Superior temporal gyrus (tissue), 1 donor: ENCODE data around the gene COL9A1.
"Not testable (repeated sequence)": the region's sequence is repeated elsewhere in the genome, so short reads cannot be mapped to it uniquely, and the experiment has no call there.

Source experiments
- DNase-seq: peaks from one replicate; pipeline ENCODE4 v3.0.0-alpha.2; 2016; ENCODE audit errors: extremely low spot score

COL9A1 gene

DNA sequence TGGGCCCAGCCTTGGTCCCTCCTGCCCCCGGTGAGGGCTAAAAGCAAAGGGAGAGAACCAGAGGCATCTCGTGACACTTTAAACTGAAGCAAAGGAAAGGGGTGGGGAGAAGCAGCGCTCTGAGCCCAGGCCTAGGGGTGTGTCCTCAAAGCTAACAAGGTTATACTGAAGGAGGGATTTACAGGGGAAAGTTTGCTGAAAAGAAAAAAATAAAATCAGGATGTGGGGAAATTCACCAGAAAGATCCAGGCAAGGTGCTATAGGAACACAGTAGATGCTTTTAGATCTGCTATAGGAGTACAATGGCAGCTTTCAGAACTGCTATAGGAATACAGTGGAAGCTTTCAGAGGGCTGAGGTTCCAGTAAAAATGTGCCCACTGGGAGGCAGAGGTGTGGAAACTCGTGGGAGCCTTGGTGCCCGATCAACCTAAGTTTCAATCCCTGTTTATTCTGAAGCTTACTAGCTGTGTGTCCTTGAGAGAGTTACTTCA lies at the start of gene COL9A1:
Gene COL9A1 (minus strand): TSS at position 51 of the 492 bp plus-strand sequence. CDS start 160 bp downstream, outside the sequence.
- no peak for DNase-seq

DNA sequence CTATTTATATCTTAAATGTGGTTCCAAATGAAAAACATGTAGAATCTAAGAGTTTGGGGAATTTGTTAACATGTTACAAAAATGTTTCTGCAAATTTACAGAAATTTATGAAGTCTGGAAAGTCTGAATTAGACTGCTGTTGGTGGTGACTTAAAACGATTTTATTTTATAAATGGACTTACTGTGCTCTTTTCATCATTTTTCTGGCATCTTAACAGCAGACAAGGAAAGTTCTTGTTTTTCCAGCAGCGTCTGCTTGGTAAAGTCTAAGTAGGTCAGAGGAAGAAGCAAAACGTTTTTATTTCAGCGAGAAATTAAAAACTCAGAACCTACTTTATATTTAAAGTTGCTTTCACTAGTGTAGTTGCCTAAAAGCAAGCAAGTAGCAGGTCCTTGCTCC lies 48.6 kb upstream of the COL9A1 start:
- no peak for DNase-seq

DNA sequence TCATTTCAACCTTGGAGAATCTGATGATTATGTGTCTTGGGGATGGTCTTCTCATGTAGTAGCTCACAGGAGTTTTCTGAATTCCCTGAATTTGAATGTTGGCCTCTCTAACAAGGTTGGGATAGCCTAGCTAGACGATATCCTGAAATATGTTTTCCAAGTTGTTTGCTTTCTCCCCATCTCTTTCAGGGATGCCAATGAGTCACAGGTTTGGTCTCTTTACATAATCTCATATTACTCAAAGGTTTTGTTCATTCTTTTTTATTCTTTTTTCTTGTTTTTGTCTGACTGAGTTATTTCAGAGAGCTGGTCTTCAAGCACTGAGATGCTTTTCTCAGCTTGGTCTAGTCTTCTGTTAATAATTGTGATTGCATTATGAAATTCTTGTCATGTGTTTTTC lies 42.7 kb upstream of the COL9A1 start:
- DNase-seq: no peak

DNA sequence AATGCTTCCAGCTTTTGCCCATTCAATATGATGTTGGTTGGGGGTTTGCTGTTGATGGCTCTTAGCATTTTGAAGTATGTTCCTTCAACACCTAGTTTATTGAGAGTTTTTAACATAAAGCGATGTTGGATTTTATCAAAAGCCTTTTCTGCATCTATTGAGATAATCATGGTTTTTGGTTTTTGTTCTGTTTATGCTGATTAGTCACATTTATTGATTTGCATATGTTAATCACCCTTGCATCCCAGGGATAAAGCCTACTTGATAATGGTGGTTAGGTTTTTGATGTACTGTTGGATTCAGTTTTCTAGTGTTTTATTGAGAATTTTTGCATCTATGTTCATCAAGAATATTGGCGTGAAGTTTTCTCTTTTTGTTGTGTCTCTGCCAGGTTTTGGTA lies 40.4 kb upstream of the COL9A1 start:
- DNase-seq: no peak

DNA sequence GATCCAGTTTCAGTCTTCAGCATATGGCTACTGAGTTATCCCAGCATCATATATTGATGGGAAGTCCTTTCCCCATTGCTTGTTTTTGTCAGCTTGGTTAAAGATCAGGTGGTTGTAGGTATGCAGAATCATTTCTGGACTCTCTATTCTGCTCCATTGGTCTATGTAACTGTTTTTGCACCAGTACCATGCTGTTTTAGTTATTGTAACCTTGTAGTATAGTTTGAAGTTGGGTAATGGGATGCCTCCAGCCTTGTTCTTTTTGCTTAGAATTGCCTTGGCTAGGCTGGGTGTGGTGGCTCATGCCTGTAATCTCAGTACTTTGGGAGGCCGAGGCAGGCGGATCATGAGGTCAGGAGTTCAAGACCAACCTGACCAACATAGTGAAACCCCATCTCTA lies 36.9 kb upstream of the COL9A1 start:
- not testable (repeated sequence) for DNase-seq

DNA sequence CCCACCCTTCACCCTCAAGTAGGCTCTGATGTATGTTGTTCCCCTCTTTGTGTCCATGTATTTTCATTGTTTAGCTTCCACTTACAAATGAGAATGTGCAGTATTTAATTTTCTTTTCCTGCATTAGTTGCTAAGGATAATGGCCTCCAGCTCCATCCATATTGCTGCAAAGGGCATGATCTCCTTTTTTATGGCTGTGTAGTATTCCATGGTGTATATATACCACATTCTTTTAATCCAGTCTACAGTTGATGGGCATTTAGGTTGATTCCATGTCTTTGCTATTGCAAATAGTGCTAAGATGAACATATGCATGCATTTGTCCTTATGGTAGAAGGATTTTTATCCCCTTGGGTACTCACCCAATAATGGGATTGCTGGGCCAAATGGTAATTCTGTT lies 35.9 kb upstream of the COL9A1 start:
- DNase-seq: no peak

DNA sequence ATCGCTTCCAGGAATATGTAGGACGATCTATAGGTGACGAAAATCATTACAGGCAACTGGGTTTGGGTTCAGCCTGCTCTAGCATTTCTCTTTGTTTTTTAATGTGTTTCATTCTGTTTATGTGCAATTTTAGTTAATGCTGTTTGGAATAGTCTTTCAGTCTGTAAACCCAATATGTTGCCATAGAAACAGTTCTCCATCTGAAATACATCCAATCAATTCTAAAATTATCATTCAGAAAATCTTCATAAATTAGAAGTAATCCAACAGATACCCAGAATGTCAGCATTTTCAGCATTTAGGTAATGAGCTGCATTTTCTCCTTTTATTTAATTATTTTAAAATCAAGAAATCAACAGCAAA lies 34.8 kb upstream of the COL9A1 start:
- DNase-seq: no peak

DNA sequence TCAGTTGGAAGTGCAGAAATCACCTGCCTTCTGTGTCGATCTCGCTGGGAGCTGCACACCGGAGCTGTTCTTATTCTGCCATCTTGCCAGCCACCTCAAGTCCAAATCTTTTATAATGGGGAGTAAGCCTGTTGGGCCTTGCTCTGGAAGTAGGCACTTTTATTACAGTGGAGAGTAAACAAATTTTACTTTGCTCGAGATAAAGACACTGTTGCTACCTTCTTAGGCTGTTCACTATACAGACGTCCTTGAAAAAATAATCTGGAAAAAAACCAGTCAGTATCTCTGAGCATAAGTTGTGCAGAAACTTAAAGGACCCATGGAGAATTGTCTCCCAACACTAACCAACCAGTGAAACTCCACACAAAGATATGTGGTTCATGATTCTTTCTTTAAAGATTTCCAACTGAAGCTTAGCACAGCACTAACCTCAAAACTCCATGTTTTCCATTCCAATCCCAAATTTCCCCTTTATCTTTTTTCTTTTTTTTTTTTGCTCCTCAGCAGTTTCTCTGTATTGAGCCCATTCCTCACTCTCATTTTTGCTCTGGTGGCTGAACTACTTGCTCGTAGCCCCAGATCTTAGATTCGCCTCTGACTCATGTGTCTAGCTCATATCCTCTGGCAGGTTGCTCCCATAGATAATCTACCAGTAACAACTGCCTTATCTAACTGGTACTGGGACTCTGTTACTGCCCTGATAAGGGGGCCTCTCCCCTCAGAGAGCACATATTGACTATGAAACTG lies 34.3 kb upstream of the COL9A1 start:
- DNase-seq: no peak

DNA sequence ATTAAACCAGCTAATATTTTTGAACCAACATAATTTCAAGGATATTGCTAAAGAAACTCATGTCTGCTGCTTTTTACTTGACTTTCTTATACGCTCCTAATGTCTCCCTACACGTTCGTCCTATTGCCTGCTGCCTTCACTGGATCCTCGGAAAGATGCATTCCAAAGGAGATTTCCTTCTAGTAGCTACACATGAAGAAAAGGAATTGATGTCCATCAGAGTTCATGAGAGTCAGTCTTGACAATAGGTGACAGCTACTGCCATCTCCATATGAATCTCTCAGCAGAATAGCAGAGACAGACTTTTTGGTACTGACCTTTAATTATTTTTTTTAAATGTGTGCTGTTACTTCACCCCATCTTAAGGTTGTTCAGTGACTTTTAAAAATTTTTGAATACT lies 24.2 kb upstream of the COL9A1 start:
- peak; percentile 3 for DNase-seq

DNA sequence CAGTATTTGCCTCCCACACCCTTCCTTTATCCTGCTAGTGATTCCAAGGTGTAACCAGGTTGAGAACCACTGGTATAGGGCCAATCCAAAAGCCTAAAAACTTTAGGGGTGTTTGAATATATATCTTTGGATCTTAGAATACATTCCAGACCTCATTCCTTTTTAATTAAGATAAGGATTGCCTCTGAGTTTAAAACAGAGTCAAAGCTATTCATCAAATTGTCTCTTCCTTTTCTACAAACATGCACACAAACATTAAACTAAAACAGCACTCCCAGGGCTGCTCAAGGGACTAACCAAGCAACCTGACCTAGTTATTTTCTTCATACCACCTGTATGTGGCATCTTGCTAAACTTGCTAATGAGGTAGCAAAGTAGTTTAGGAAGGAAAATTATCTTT lies 22.1 kb upstream of the COL9A1 start:
- DNase-seq: peak; percentile 14

DNA sequence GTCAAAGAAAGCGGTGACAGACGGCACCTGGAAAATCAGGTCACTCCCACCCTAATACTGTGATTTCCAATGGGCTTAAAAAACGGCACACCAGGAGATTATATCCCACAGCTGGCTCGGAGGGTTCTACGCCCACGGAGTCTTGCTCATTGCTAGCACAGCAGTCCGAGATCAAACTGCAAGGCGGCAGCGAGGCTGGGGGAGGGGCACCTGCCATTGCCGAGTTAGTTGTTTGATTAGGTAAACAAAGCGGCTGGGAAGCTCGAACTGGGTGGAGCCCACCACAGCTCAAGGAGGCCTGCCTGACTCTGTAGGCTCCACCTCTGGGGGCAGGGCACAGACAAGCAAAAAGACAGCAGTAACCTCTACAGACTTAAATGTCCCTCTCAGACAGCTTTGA lies 14.9 kb upstream of the COL9A1 start:
- DNase-seq: not testable (repeated sequence)

DNA sequence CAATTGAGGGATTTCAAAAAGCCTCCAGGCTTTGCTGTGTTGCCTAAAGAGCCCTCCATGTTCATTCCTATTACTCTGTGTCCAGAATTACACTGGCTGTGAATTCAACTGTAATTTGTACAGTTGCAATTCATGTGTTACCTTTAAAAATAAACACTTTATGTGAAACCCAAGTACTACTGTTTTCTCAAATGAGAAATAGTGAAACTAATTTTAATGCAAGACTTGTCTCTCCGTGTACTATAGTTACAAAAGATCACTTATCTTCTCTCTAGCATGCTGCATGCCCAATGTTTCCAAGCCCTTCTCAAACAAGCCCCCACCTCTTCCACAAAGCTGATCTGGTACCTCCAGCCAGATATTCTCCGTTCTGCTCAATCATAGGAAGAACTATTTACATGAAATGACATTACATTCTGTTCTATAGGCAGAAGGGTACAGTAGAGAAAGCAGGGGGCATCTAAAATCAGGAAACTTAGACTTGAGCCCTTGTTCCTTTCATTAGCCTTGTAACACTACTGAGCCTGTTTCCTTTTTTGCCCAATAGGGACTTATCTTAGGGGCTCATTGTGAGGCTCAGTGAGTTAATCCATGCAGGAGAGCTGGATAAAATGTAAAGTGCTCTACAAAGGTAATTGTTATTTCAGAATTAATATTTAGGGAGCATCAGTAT lies 12.3 kb upstream of the COL9A1 start:
- DNase-seq: no peak

DNA sequence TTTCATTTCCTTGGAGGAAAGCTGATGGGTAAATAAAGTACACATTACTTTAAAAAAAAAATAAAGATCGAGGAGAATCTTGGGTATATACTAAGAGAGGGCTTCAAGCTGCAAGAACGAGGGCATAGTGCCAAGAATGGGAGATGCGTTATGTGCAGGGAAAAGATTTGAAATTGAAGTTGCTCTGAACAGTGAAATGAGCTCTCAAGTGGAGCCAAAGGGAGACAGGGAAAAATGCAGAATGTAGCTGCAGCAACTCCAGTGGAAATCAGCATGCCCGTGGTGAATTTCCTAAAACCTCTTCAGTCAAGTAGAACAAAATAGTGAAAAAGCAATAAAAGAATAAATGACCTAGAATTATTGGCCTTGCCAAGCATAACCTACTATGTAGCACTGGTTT lies 11.4 kb upstream of the COL9A1 start:
- DNase-seq: no peak

DNA sequence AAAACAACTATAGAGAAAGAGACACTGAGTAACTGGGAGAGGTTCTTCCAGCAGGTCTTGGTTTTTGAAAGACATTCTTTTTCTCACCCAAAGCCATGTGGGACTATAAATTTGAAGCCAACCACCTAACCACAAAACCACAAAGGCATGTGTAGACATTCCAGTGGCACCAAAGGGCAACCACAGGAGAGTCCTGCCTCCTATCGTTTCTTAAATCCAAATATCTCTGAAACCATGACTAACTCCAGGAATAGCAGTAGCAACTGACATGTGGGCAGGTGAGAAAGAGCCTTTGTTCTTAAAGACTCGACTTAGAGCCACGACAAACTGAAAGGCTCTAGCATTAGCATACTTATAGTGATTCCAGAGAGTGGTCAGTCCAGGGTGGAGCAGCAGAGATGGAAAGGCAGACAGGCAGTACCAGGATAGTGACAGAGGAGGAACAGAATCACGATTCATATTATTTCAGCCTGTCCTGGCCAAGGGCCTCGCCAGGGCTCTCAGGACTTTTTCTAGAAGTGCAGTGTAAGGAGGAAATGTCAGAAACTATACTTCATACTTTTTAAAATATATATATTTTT lies 9.4 kb upstream of the COL9A1 start:
- DNase-seq: no peak

DNA sequence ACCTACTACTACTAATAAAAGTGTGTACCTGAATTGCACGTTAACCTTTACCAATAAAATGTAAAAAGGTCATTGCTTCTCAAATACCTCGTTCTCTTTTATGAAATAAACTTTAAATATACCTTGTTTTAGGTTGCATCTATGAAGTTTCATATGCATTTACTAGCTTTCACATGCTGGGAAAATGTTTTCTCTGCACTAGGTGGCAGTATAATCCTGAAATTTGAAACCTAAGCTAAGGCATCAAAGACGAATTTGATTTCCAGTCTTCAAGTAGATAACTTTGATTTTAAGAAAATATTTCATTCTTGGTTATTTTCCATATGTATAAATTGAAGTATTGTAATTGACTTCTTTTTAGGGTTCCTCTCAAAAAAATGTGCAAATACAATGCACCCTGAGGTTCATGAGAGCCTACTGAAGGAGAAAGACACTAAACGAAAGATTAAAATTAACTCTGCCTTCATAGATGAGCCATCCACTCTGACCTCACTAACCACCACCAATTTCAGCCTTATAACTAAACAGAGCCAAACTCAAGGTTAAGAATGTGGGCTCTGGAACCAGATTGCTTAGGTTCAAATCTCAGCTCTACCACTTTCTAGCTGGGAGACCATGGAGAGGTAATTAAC lies 7.3 kb upstream of the COL9A1 start:
- peak; percentile 90 for DNase-seq

DNA sequence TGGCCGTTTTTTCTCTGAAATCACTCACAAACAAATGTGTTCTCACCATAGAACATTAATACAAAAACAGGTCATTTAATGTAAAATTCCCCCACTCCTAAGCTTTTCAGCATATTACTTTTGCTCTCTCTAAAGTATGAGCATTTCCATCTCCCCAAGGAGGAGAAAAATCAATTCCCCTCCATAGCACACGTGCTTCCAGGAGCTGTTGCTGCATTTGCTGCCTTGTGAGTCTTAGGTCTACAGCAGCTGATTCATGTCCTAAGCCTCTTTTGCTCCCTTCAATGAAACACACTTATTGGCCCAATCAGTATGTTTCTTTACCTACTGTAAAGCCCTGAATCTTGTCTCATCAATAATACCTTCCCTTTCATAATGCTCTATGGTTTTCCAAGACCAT lies 6.4 kb upstream of the COL9A1 start:
- no peak for DNase-seq

DNA sequence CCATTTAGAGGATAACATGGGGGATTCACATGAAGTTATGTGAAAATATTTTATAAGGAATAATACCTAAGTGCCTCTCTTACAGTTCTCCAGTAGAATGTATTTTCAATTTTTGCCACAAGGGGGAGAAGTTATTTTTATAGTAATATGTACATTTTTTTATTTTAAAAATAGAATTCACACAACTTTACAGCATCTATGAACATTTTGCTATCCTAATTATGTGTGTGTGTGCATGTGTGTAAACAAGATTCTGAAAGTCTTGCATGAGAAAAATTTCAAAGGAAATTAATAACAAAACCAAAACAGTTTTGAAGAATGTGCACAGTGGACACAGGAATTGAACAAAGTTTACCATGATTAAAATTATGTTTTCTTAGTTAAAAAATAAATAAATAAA lies 5.3 kb upstream of the COL9A1 start:
- not testable (repeated sequence) for DNase-seq

DNA sequence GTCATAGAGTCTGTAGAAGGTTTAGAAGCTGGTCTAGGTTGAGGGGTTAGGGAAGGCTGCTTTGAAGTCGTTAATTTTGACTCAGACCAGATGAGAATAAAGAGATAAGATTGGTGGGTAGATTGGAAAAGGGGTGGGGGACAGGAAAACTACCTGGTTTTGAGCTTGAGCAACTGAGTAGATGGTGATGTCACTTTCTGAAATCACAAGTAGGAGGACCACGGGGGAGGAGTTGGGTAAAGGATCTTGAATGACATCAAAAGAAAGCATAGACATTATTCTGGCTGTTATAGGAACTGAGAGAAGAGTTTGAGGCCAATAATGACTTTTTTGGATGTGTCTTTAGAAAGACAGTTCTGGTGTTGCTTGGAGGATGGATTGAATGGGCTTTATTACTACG lies 4.1 kb upstream of the COL9A1 start:
- no peak for DNase-seq

DNA sequence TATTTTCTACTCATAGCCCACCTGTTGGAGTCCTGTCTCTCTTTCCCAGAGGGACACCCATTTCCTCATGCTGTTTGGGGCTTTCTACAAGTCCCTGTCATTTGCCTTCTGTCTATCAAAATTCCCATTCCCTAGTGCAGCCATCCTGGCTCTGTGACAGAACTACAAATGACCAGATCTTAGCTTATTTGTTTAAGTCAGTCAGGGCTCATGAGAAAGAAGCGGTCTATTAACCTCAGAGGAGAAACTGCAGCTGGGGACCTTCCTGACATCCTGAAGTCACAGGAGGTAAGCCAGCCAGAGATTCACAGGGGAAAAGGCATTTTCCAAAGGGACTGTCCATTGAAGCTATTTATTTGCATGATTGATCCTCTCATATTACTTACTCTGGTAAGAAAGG lies 1.7 kb upstream of the COL9A1 start:
- no peak for DNase-seq

DNA sequence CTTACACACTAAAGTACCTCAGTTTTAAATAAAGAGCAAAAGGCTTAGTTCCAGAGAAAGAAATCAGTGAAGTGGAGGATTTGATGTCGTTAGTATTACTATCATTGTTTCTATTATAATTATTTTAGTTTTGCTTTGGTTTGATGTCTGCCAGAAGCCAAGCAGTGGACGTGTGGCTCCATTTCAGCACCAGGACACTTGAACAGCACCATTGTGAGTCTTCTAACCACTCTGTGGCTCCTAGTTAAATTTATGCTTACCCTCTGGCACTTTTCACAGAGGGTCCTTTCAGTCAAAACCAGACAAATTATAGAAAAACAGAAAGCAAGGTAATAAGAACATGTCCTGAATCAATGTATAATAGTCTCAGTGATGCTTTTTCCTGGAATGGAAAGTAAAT lies 3.4 kb downstream of the COL9A1 start:
- no peak for DNase-seq

DNA sequence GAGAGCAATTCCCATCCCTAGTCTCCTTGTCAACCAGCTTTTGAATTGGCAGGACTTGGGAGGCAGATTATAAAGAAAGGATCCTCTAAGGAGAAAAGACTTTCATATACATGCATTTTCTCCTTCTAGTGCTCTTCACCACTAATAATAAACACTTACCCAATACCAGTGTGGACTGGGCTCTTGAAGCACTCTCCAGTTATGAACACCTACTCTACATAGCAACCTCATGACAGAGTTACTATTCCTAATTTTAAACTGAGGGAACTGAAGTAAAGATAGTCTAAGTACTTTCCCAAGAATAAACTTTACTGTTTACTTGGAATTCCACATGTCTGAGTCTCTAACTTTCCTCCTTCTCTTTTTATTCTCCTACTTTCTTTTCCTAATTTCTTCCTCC lies 4.8 kb downstream of the COL9A1 start:
- DNase-seq: no peak

DNA sequence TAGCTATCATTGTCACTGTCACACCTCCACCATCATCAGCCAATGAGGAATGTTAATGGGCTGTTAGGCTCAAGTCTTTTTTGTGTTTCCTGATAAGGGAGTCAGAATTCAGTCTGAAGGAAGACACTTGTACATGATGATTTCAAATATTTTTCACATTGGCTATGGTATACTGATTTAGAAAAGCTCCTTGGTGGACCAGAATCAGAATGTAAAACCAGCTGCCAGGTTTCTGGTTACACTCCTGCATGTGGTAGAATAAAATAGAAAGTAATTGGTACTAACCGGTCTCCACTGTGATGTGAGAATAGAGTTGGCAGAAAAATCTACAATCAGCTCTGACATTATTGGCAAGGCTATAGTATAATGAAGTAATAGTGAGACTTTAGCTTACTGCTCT lies 10.7 kb downstream of the COL9A1 start:
- no peak for DNase-seq

DNA sequence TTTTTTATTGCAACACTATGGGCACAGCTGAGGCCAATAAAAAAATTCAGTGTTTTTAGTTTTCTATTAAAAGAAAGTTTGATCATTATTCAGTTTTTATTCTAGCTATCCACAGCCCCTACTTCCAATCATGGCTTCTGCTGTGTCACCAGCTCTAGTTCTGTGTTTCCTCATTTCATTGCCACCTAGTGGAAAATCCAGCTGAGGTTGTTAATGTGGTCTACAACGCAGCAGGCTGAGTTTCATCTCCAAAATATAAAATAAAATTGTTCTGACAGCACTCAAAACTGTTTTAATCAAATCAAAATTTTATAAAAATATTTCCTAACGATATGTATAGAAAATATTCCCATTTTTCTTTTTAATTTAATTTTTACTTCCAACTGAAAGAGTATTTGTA lies 13.6 kb downstream of the COL9A1 start:
- no peak for DNase-seq
